ELF-1 (cell line): Measurements from ENCODE around the gene CTU1.
A peak's percentile ranks its signal among the peaks of the same experiment; 100 is the strongest.

Experiments used
- DNase-seq: peaks from one replicate; pipeline ENCODE4 v3.0.0-alpha.2; 2016; ENCODE audit warnings: low read depth, low spot score

CTU1 gene

GRCh38 chr19:51103926-51104341, 4.3 kb downstream of the CTU1 start:
- DNase-seq, result no peak

GRCh38 chr19:51102991-51103390, 5.2 kb downstream of the CTU1 start:
- no peak for DNase-seq

GRCh38 chr19:51101171-51101865, 6.9 kb downstream of the CTU1 start:
- no peak for DNase-seq

GRCh38 chr19:51100601-51101000, 7.6 kb downstream of the CTU1 start:
- no peak for DNase-seq

- no peak for DNase-seq
Observed at GRCh38 chr19:51099047-51099382, 9.2 kb downstream of the CTU1 start.

GRCh38 chr19:51098365-51099046, 9.7 kb downstream of the CTU1 start:
- DNase-seq, result peak; percentile 71

GRCh38 chr19:51097796-51098195, 10.4 kb downstream of the CTU1 start:
- no peak for DNase-seq

GRCh38 chr19:51097166-51097738, 11.0 kb downstream of the CTU1 start:
- DNase-seq, result peak; percentile 53

GRCh38 chr19:51096473-51097165, 11.6 kb downstream of the CTU1 start:
- DNase-seq, result no peak

- peak; percentile 79 for DNase-seq
Observed at GRCh38 chr19:51094696-51095279, 13.4 kb downstream of the CTU1 start.

GRCh38 chr19:51093510-51094345, 14.5 kb downstream of the CTU1 start:
- DNase-seq, result no peak

GRCh38 chr19:51093101-51093500, 15.1 kb downstream of the CTU1 start:
- DNase-seq, result no peak

GRCh38 chr19:51091895-51092873, 16.0 kb downstream of the CTU1 start:
- no peak for DNase-seq

GRCh38 chr19:51091126-51091525, 17.1 kb downstream of the CTU1 start:
- no peak for DNase-seq

GRCh38 chr19:51090471-51090870, 17.7 kb downstream of the CTU1 start:
- DNase-seq, result no peak

GRCh38 chr19:51089786-51090185, 18.4 kb downstream of the CTU1 start:
- no peak for DNase-seq

GRCh38 chr19:51086153-51086850, 21.9 kb downstream of the CTU1 start:
- no peak for DNase-seq

- DNase-seq, result no peak
Observed at GRCh38 chr19:51084505-51084904, 23.7 kb downstream of the CTU1 start.

GRCh38 chr19:51083783-51084182, 24.4 kb downstream of the CTU1 start:
- DNase-seq, result no peak
